HG03175 (cell line): Measurements from ENCODE around the gene C5.
"Not testable (repeated sequence)": the region's sequence is repeated elsewhere in the genome, so short reads cannot be mapped to it uniquely, and the experiment has no call there.

Experiments
- ATAC-seq: cut with Tn5 transposase; IDR thresholded peaks from one replicate; pipeline ENCODE4 v1.9.1; 2021; ENCODE audit warnings: mild to moderate bottlenecking, moderate library complexity; ENCODE audit not compliant: unreplicated experiment

Gene C5

GRCh38 chr9:121053544-121053943 lies 3.5 kb upstream of the C5 start:
- ATAC-seq, result no peak

DNA sequence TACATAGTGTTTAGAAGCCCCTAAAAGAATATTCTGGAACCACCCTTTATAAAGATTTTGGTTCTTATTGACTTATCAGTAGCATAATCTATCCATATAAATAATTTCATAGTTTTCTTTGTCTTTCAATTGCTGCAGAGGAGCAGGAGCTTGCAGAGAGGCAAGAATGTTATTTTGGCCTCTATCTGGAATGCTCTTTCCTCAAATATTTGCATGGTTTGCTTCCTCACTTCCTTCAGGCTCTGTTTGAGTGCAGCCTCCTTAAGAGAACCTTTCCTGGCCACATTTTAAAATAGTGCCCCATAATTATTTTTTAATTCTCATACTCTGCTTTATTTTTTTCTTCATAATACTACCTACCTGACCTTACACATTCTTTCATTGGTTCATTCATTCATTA lies 1.5 kb downstream of the C5 start:
- ATAC-seq, result no peak

DNA sequence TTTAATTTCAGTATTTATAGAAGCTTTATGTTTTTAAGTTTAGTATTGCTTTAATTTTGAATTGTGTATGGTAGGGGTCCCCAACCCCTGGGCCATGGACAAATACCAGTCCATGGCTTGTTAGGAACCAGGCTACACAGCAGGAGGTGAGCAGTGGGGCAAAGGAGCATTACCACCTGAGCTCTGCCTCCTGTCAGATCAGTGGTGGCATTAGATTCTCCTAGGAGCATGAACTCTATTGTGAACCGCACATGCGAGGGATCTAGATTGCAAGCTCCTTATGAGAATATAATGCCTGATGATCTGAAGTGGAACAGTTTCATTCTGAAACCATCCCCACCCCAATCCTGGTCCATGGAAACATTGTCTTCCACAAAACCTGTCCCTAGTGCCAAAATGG lies 1.9 kb downstream of the C5 start:
- no peak for ATAC-seq

DNA sequence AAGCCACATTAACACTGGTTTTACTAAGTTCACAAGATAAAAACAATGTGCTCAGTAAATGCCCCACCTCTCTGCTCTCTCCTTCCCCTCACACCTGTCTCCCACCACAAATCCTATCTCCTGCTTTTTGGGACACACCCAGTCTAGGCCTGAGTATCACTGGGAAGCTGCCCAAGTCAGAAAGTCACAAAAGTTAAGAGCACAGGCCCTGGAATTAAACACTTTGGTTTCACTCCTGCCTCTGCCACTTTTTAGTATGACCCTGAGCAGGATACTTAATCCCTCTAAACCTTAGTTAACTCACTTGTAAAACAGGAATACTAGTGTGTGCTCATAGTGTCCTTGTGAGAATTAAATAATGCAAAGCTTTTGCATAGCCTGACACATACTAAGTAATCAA lies 11.3 kb downstream of the C5 start:
- no peak for ATAC-seq

DNA sequence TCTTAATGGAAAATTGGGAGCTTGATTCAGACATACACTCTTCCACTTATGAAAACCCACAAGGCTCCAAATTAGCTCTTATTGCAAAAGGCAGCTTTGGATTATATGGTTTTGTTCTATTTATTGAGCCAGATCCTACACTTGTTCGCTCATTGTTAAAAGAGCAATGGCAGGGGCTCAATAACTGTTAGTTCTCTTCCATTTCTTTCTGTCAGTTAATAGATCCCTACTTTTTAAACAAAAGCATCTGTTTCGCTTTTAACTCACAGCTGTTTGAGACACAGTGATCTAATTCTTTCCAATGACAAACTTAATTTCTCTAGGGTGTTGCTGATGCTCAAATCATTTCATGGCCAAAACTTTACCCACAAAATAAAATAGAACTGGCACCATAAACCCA lies 11.7 kb downstream of the C5 start:
- no peak for ATAC-seq

DNA sequence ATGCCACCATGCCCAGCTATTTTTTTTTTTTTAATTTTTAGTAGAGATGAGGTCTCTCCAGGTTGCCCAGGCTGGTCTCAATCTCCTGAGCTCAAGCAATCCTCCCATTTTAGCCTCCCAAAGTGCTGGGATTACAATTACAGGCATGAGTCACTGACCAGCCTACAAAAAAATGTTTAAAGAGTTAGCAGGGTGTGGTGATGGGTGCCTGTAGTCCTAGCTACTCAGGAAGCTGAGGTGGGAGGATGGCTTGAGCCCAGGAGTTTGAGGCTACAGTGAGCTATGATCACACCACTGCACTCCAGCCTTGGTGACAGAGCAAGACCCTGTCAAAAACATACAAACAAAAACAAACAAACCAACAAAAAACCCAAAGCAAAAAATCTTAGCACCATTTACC lies 14.4 kb downstream of the C5 start:
- not testable (repeated sequence) for ATAC-seq

DNA sequence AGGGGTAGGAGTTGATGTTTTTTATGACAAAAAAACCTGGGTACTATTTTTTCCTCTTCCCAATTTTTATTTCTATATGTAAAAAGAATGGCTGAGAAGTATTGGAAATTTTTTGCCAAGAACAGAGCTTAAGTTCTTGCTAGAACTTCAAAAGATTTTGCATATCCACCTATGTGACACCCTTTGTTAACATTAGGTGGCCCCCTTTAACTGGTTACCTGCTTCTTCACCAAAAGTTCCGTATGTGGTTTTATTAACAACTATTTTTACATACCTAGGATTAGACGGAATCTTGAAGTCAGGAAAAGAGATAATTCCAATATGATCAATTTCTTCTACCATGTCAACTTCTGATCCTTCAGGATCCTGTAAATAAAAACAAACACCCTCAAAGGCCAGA lies 15.5 kb downstream of the C5 start:
- no peak for ATAC-seq

DNA sequence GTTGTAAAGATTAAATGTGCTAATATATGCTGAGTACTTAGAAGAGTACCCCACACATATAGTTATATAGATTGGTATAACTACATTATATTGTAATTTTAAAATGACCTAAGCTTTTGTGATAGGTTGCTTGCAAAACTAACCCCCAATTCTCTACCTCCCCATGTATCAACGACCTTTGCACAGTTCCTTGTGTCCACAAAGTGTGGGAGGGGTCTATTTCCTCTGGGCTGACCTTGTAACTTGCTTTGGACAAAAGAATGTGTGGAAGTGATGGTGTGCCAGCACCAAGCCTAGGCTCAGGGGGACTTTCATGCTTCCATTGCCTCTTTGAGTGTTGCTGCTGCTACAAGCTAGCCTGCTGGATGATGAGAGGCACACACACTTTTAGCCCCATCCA lies 20.6 kb downstream of the C5 start:
- no peak for ATAC-seq

- ATAC-seq, result not testable (repeated sequence)
Measured at GRCh38 chr9:121028285-121028684, 21.8 kb downstream of the C5 start.

- no peak for ATAC-seq
Measured at GRCh38 chr9:121026768-121027167, 23.3 kb downstream of the C5 start.

GRCh38 chr9:121026260-121026691 lies 23.8 kb downstream of the C5 start:
- no peak for ATAC-seq

DNA sequence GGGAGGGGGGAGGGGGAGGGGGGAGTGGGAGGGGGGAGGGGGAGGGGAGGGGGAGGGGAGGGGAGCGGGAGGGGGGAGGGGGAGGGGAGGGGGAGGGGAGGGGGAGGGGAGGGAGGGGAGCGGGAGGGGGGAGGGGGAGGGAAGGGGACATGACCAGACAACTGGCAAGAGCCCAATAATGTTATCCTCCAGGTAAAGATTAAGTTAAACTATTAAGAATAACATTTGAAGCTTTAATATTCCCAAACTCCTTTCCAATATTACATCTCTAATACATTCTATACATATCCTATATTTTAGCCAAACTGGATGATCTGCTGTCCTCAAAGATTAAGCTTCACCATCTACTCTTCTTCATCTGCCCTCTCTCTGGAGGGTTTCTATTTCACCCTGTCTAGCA lies 25.8 kb downstream of the C5 start:
- ATAC-seq, result no peak

GRCh38 chr9:121023064-121023463 lies 27.0 kb downstream of the C5 start:
- no peak for ATAC-seq

- no peak for ATAC-seq
Measured at GRCh38 chr9:121021301-121021700, 28.8 kb downstream of the C5 start.

DNA sequence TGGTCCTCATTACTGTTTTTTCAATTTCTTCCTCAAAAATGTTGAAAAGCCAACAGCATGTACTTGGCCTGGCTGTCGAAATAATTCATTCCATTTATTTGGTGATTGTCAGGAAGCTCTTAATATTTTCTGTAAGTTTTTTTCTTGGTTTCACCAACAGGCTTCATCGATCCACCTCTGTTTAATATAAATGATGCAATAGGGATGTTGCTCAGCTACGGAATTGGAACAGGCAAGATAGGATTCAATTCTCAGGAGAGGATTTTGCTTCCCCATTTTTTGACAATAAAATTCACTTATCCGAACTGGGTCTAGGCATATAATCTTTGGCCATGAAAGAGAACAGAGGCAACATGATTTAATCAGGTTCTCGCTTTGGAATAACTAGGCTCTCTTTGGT lies 30.8 kb downstream of the C5 start:
- ATAC-seq, result no peak

DNA sequence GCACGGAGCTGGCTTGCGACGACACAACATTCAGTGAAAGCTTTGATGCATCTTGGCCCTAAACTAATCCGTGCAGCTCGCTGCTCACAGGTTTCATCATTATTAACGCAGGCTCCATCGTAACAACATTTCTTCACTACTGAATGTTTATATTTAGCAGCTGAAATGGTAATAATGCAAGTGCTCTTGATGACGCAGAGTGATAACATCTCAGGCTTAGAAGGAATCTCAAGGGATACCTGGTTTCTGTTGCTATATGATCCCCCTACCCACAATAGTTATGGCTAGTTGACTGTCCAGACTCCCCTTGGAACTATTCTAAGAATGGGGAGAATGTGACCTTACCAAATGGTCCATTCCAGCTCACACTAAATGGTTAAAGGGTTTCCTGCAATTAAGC lies 36.2 kb downstream of the C5 start:
- ATAC-seq, result no peak

GRCh38 chr9:121009650-121010049 lies 40.4 kb downstream of the C5 start:
- no peak for ATAC-seq

DNA sequence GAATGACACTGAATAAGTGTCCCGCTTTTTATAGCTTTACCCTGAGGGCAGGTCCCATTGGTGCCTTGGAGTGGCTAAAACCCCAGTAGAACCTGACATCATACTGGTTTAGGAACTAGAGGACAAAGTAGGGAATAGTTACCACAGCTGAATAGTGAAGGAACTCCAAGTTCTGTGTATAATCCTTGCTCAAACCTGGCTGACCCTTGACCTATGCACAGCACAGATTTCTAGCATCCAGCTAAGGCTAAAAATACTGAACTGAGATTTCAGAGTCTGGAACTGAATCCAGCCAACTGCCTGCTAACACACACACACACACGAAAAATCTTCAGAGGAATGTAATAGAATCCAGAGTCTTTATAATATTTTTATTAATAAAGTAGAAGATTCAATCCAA lies 50.8 kb downstream of the C5 start:
- ATAC-seq, result no peak

GRCh38 chr9:120998111-120998510 lies 52.0 kb downstream of the C5 start:
- ATAC-seq, result no peak

GRCh38 chr9:120997502-120997901 lies 52.6 kb downstream of the C5 start:
- no peak for ATAC-seq

- no peak for ATAC-seq
Measured at GRCh38 chr9:120996409-120996808, 53.7 kb downstream of the C5 start.

DNA sequence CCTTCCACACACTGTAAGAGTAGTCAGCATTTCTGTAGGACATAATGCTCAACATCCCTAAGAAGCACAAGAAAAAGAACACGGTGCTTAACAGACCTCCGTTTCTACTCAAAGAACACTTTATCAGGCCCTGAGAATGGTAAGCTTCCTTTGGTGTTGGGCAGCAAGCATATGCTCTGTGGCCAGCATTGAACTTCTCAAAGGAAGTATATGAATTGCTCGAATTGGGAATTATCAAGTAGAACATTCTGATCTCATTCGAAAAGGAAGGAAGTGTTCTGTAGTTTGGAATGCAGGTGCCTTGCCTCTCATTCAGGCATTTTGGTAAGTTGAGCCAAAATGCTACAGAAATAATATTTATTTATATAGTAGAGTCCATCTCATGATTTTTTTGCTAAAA lies 61.0 kb downstream of the C5 start:
- no peak for ATAC-seq

DNA sequence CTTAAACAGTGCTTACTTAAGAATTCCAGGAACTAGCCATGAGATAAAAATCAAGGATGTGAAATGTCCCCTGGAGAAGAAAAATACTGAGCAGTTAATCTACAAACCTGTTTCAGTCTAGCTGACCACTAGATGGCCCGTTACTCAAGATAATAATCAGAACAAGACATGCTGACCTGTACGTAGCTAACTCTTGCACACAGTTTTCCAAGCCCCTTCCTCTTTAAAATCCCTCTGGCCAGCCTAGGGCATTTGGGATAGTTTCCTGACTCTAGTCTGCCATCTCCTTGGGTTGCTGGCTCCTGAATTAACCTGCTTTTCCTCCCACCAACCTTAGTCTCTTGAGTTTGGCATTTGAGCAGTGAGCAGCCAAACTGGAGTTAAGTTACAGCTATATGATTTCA lies 64.3 kb downstream of the C5 start:
- no peak for ATAC-seq

- no peak for ATAC-seq
Measured at GRCh38 chr9:120983259-120983837, 66.7 kb downstream of the C5 start.
